ENCODE results near the gene FABP1.

Gene FABP1

GRCh38 chr2:88081924-88082608 lies 45.8 kb downstream of the FABP1 start:
- peak; percentile 25 for DNase-seq (ENCODE audit: low spot score)

GRCh38 chr2:88080545-88080944 lies 47.3 kb downstream of the FABP1 start:
- no peak for DNase-seq (ENCODE audit: low spot score)

GRCh38 chr2:88078643-88079172 lies 49.2 kb downstream of the FABP1 start:
- DNase-seq (ENCODE audit: low spot score) = no peak

GRCh38 chr2:88077080-88077479 lies 50.8 kb downstream of the FABP1 start:
- no peak for DNase-seq (ENCODE audit: low spot score)

GRCh38 chr2:88074854-88075292 lies 53.0 kb downstream of the FABP1 start:
- DNase-seq (ENCODE audit: low spot score) = no peak

GRCh38 chr2:88074150-88074549 lies 53.7 kb downstream of the FABP1 start:
- no peak for DNase-seq (ENCODE audit: low spot score)
